Hepatocyte (in vitro differentiated cells): ENCODE data around the gene PKP3. TPM values are rescaled to one million over a fixed set of nuclear protein-coding genes. Genes with fewer than 3 reads are reported as not detected.

Experiments used
- DNase-seq: peaks from one replicate; pipeline ENCODE4 v3.0.0-alpha.2; 2016; ENCODE audit warnings: low spot score
- H2AFZ ChIP-seq: fragments of 200-600 bp; sonication (generic); 2 replicates; pipeline ENCODE4 v1.6.0; 2016; ENCODE audit warnings: antibody characterized with exemption, mild to moderate bottlenecking
- H3K27ac ChIP-seq: fragments of 200-600 bp; sonication (generic); 2 replicates; pipeline ENCODE4 v1.5.1; 2016; ENCODE audit warnings: mild to moderate bottlenecking
- H3K27me3 ChIP-seq: fragments of 200-600 bp; sonication (generic); 2 replicates; pipeline ENCODE4 v1.6.1; 2016
- H3K36me3 ChIP-seq: fragments of 200-600 bp; sonication (generic); replicated peaks from 2 replicates; pipeline ENCODE4 v1.5.1; 2016; ENCODE audit warnings: low read depth; ENCODE audit not compliant: insufficient read depth
- H3K4me1 ChIP-seq: fragments of 200-600 bp; sonication (generic); 2 replicates; pipeline ENCODE4 v1.5.1; 2016; ENCODE audit warnings: mild to moderate bottlenecking, moderate library complexity; ENCODE audit not compliant: insufficient read depth
- H3K4me2 ChIP-seq: fragments of 200-600 bp; sonication (generic); 2 replicates; pipeline ENCODE4 v1.6.0; 2016
- H3K4me3 ChIP-seq: fragments of 200-600 bp; sonication (generic); 2 replicates; pipeline ENCODE4 v1.5.1; 2016; ENCODE audit warnings: mild to moderate bottlenecking
- H3K79me2 ChIP-seq: fragments of 200-600 bp; sonication (generic); 2 replicates; pipeline ENCODE4 v1.6.0; 2017; ENCODE audit warnings: mild to moderate bottlenecking
- H3K9me2 ChIP-seq: fragments of 200-600 bp; sonication (generic); replicated peaks from 2 replicates; pipeline ENCODE4 v1.6.0; 2017; ENCODE audit warnings: mild to moderate bottlenecking; ENCODE audit not compliant: insufficient read depth
- H3K9me3 ChIP-seq: fragments of 200-600 bp; sonication (generic); 2 replicates; pipeline ENCODE4 v1.5.1; 2016; ENCODE audit warnings: low read depth, mild to moderate bottlenecking
- H4K20me1 ChIP-seq: fragments of 200-600 bp; sonication (generic); 2 replicates; pipeline ENCODE4 v1.6.0; 2016; ENCODE audit warnings: mild to moderate bottlenecking; ENCODE audit not compliant: insufficient read depth, poor library complexity, severe bottlenecking
- CTCF ChIP-seq: fragments of 200-600 bp; sonication (generic); IDR thresholded peaks from 2 replicates; pipeline ENCODE4 v1.5.1; 2016; ENCODE audit warnings: antibody characterized with exemption, mild to moderate bottlenecking; ENCODE audit not compliant: poor library complexity
- EZH2 ChIP-seq: fragments of 200-600 bp; sonication (generic); IDR thresholded peaks from 2 replicates; pipeline ENCODE4 v1.6.1; 2016; ENCODE audit warnings: antibody characterized with exemption, mild to moderate bottlenecking, borderline replicate concordance
- EZH2phosphoT487 ChIP-seq: fragments of 200-600 bp; sonication (generic); IDR thresholded peaks from one replicate; pipeline ENCODE4 v1.6.1; 2018; ENCODE audit warnings: antibody characterized with exemption, mild to moderate bottlenecking, low read depth, moderate library complexity; ENCODE audit not compliant: unreplicated experiment, severe bottlenecking
- WGBS: methylation state at CpG from one replicate; pipeline ENCODE4 v1.1.6; 2016; ENCODE audit warnings: low lambda C conversion rate; ENCODE audit errors: missing lambda C conversion rate; 5-methylcytosine and 5-hydroxymethylcytosine counted together
- polyA plus RNA-seq: library from polyadenylated mRNA; unstranded; fragments of >200 nt; fragmentation: Nextera tagmentation; extraction: Ambion mirVana; gene quantifications from 2 replicates; pipeline ENCODE4 v1.2.1, GENCODE V29; 2016
- total RNA-seq: library from RNA; depleted of rRNA; stranded (reverse); fragments of >200 nt; gene quantifications from 2 replicates; pipeline ENCODE4 v1.2.3, GENCODE V29; 2014

The PKP3 gene
- total and polyA plus RNA-seq, 2 experiments from 2014 or later: 62.1 to 89.5 TPM

GRCh38 chr11:431921-432320, 37.9 kb downstream of the PKP3 start:
- Histone ChIP-seq H3K79me2 (no peaks in the 10 kb centered on the region), H4K20me1 (no peaks in the 10 kb centered on the region), H3K4me3 (no peak overlapping the region), H3K27me3 (no peaks in the 10 kb centered on the region), H3K9me2 (no peaks in the 10 kb centered on the region), H3K9me3 (no peaks in the 10 kb centered on the region), H3K36me3 (no peaks in the 10 kb centered on the region), H3K4me1 (no peaks in the 10 kb centered on the region), H3K4me2 (no peak overlapping the region), H3K27ac (no peak overlapping the region), H2AFZ (no peak overlapping the region)
- no peak for DNase-seq
- 94% methylated on average over 9 of the region's 13 CpGs for WGBS
- TF ChIP-seq EZH2phosphoT487 (no peak), EZH2 (no peak), CTCF (no peak)

- Histone ChIP-seq H2AFZ (no peak overlapping the region), H4K20me1 (no peaks in the 10 kb centered on the region), H3K9me3 (no peaks in the 10 kb centered on the region), H3K9me2 (no peaks in the 10 kb centered on the region), H3K36me3 (no peaks in the 10 kb centered on the region), H3K4me2 (no peak overlapping the region), H3K4me1 (no peaks in the 10 kb centered on the region), H3K79me2 (no peaks in the 10 kb centered on the region), H3K27me3 (no peaks in the 10 kb centered on the region), H3K27ac (no peak overlapping the region), H3K4me3 (no peak overlapping the region)
- WGBS: 96% methylated on average over 19 of the region's 20 CpGs
- DNase-seq: no peak
- TF ChIP-seq EZH2: no peak
- no peak for TF ChIP-seq EZH2phosphoT487
Observed at GRCh38 chr11:432501-433100, 38.6 kb downstream of the PKP3 start.

GRCh38 chr11:433111-433510, 39.1 kb downstream of the PKP3 start:
- 95% methylated on average over 16 of the region's 17 CpGs for WGBS
- TF ChIP-seq EZH2phosphoT487: no peak
- TF ChIP-seq EZH2: no peak
- TF ChIP-seq CTCF: no peak
- H3K4me3 ChIP-seq: no peak overlapping the region
- H3K27me3 ChIP-seq: no peaks in the 10 kb centered on the region
- no peaks in the 10 kb centered on the region for H3K79me2 ChIP-seq
- H3K36me3 ChIP-seq: no peaks in the 10 kb centered on the region
- H3K4me1 ChIP-seq: no peaks in the 10 kb centered on the region
- no peak for DNase-seq
- H4K20me1 ChIP-seq: no peaks in the 10 kb centered on the region
- no peak overlapping the region for H3K4me2 ChIP-seq
- no peak overlapping the region for H3K27ac ChIP-seq
- no peaks in the 10 kb centered on the region for H3K9me3 ChIP-seq
- H2AFZ ChIP-seq: no peak overlapping the region
- no peaks in the 10 kb centered on the region for H3K9me2 ChIP-seq

GRCh38 chr11:433641-434040, 39.6 kb downstream of the PKP3 start:
- Histone ChIP-seq H3K9me2 (no peaks in the 10 kb centered on the region), H3K4me1 (no peaks in the 10 kb centered on the region), H3K27ac (no peak overlapping the region), H4K20me1 (no peaks in the 10 kb centered on the region), H3K79me2 (no peaks in the 10 kb centered on the region), H3K27me3 (no peaks in the 10 kb centered on the region), H3K4me2 (no peak overlapping the region), H3K9me3 (no peaks in the 10 kb centered on the region), H3K4me3 (no peak overlapping the region), H2AFZ (no peak overlapping the region), H3K36me3 (no peaks in the 10 kb centered on the region)
- no peak for DNase-seq
- 93% methylated on average over 14 of the region's 20 CpGs for WGBS
- TF ChIP-seq CTCF (no peak), EZH2 (no peak), EZH2phosphoT487 (no peak)
